Transverse colon (tissue), 4 donors: ENCODE results near the gene GJB3. TPM values are rescaled to one million over a fixed set of nuclear protein-coding genes. Genes with fewer than 3 reads are reported as not detected.

Experiments used
- DNase-seq: peaks from one replicate; pipeline ENCODE4 v3.0.0-alpha.2; 2019
- H3K27ac ChIP-seq, 4 donors: fragments of 200-600 bp; sonication (generic); 2 replicates each; pipeline ENCODE4 v1.5.1; 2016 to 2018; ENCODE audit warnings: inconsistent platforms in 4 of 4
- H3K27me3 ChIP-seq: fragments of 200-600 bp; sonication (generic); 2 replicates; pipeline ENCODE4 v1.5.1; 2017; ENCODE audit warnings: inconsistent platforms
- H3K36me3 ChIP-seq, 4 donors: fragments of 200-600 bp; sonication (generic); 2 replicates each; pipeline ENCODE4 v1.5.1; 2017 to 2019; ENCODE audit warnings: inconsistent platforms in 4 of 4
- H3K4me1 ChIP-seq, 4 donors: fragments of 200-600 bp; sonication (generic); 2 replicates each; pipeline ENCODE4 v1.5.1; 2017 to 2020; ENCODE audit warnings: inconsistent platforms in 4 of 4
- H3K4me3 ChIP-seq, 4 donors: fragments of 200-600 bp; sonication (generic); 1 replicate in 1 of 4; 2 replicates in 3 of 4; pipeline versions ENCODE4 v1.5.1 to v1.6.1; 2017 to 2019; ENCODE audit warnings: inconsistent platforms in 4 of 4
- H3K9me3 ChIP-seq, 2 donors: fragments of 200-600 bp; sonication (generic); 2 replicates each; pipeline ENCODE4 v1.5.1; 2017 to 2019; ENCODE audit warnings: inconsistent platforms in 2 of 2
- EP300 ChIP-seq: sonication (generic); formaldehyde crosslinking; IDR thresholded peaks from one replicate; pipeline ENCODE4 v1.6.1; 2017; ENCODE audit warnings: antibody characterized with exemption, low read depth
- POLR2A ChIP-seq: fragments of 450-650 bp; IDR thresholded peaks from one replicate; pipeline ENCODE4 v1.6.1; 2016; ENCODE audit warnings: antibody characterized with exemption, mild to moderate bottlenecking, moderate library complexity
- POLR2AphosphoS5 ChIP-seq, 3 donors: sonication (generic); formaldehyde crosslinking; IDR thresholded peaks; one replicate each; pipeline ENCODE4 v1.6.1; 2016; ENCODE audit warnings: antibody characterized with exemption in 3 of 3
- WGBS, 2 donors: methylation state at CpG; one replicate each; pipeline ENCODE4 v1.1.5; 2018; ENCODE audit warnings: low coverage in 1 of 2; 5-methylcytosine and 5-hydroxymethylcytosine counted together
- in situ Hi-C, 4 donors: fragments of 200-750 bp; cut with MboI; loops; one replicate each; pipeline versions ENCODE4 v1.15.0 to v1.15.1; 2017; ENCODE audit warnings: low sequenced_read_pairs in 3 of 4, low pct_ligation_motif_present in 1 of 4, low pct_unique_long_range_greater_than_20kb in 1 of 4
- intact Hi-C: fragments of 100-400 bp; cut with DNase I; formaldehyde crosslinking; loops from one replicate; pipeline ENCODE4 v1.15.1; 2023; ENCODE audit warnings: low total_unique reads
- total RNA-seq, 4 donors: library from RNA; depleted of rRNA; stranded (reverse); fragments of >200 nt; gene quantifications; one replicate each; pipeline ENCODE4 v1.1.0, GENCODE V29; 2016
- TF ChIP-seq, protein P1 (sequence below), 5 experiments: fragments of 200-600 bp in 3 of 5; fragments of 450-650 bp in 2 of 5; sonication (generic) in 3 of 5; IDR thresholded peaks; 1 replicate in 2 of 5; 2 replicates in 3 of 5; pipeline ENCODE4 v1.5.1; 2016 to 2017; ENCODE audit warnings: antibody characterized with exemption in 5 of 5, inconsistent platforms in 3 of 5, mild to moderate bottlenecking in 2 of 5, moderate library complexity in 1 of 5

Gene GJB3
- total RNA-seq, 4 donors from 2014 or later: 2.9 to 6.7 TPM; not detected in 2

DNA sequence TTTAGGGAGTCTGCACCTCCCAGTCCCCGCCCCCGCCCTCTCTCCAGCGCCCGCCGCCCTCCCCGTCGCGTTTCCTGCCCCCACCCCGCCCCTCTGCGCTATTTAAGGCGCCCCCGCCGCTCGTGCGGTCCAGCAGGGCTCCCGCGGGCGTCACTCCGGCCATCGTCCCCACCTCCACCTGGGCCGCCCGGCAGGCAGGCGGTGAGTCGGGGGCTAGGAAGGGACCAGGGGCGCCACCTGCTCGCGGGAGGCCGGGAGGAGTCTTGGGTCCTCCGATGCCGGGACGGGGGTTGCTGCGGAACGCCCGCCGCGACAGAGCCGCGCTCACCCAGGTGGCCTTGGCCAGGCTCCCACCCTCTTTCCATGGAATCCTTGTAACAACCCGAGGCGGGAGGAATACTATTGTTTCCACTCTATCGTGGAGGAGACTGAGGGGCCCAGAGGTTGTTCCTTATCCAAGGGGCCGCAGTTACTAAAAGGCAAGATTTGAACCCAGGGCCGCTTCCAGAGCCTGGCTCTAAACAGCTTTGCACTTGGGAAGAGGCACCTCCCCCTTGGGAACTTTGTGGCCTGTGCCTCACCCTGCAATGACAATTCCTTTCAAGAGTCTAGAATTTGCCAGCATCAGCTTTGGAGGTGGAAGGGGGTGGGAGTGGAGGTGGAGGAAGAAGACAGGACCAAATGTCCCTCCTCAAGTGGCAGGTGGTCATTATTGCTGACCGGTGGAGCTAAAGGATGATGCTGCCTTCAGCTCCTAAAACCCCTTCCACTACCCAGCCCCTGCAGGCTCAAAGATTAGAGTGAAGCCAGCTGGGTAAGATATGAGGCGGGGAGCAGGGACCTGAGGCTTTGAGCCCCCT is 12.1 kb downstream of the GJB3 start, which contains the start of gene GJA4:
GJA4 (plus strand) TSS at position 132 of the 860 bp plus-strand sequence. CDS start 1,215 bp downstream, outside the sequence.
- H3K27me3 ChIP-seq: peaks cover 40% of the 10 kb centered on the region
- in situ Hi-C loops: no loop called here
- peak within 1 kb of the TSS in 3 of 4 donors; percentile 7 to 23 (median 8) for H3K4me3 ChIP-seq
- WGBS, 2 donors: 23 to 80% methylated on average over 2 to 32 of the region's 45 CpGs
- peak within 1 kb of the TSS in 1 of 4 donors; percentile 37 for H3K27ac ChIP-seq
- TF ChIP-seq POLR2AphosphoS5 (IDR thresholded peaks at IDR 0.05) (no peak), POLR2A (no peak), EP300 (no peak)
- TF ChIP-seq, protein P1, sequence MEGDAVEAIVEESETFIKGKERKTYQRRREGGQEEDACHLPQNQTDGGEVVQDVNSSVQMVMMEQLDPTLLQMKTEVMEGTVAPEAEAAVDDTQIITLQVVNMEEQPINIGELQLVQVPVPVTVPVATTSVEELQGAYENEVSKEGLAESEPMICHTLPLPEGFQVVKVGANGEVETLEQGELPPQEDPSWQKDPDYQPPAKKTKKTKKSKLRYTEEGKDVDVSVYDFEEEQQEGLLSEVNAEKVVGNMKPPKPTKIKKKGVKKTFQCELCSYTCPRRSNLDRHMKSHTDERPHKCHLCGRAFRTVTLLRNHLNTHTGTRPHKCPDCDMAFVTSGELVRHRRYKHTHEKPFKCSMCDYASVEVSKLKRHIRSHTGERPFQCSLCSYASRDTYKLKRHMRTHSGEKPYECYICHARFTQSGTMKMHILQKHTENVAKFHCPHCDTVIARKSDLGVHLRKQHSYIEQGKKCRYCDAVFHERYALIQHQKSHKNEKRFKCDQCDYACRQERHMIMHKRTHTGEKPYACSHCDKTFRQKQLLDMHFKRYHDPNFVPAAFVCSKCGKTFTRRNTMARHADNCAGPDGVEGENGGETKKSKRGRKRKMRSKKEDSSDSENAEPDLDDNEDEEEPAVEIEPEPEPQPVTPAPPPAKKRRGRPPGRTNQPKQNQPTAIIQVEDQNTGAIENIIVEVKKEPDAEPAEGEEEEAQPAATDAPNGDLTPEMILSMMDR (IDR thresholded peaks at IDR 0.05): no peak
- no peaks in the 10 kb centered on the region for H3K36me3 ChIP-seq
- intact Hi-C loops: no loop called here
- no peak for DNase-seq
- peaks cover 0 to 8% (median 1%) of the 10 kb centered on the region in 4 donors for H3K4me1 ChIP-seq
- no peaks in the 10 kb centered on the region for H3K9me3 ChIP-seq

DNA sequence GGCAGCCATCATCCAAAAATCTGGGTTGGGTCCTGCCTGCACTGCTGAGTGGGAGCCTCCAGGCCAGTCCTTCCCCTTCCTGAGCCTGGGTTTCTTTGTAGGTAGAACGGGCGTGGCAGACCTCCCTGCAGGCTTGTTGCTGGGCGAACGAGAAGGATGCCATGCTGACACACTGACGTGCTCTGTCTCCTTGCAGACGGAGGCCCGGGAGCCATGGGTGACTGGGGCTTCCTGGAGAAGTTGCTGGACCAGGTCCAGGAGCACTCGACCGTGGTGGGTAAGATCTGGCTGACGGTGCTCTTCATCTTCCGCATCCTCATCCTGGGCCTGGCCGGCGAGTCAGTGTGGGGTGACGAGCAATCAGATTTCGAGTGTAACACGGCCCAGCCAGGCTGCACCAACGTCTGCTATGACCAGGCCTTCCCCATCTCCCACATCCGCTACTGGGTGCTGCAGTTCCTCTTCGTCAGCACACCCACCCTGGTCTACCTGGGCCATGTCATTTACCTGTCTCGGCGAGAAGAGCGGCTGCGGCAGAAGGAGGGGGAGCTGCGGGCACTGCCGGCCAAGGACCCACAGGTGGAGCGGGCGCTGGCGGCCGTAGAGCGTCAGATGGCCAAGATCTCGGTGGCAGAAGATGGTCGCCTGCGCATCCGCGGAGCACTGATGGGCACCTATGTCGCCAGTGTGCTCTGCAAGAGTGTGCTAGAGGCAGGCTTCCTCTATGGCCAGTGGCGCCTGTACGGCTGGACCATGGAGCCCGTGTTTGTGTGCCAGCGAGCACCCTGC is 13.2 kb downstream of the GJB3 start:
- no peak overlapping the region for H3K4me3 ChIP-seq
- no peaks in the 10 kb centered on the region for H3K36me3 ChIP-seq
- in situ Hi-C loops: no loop called here
- H3K9me3 ChIP-seq: no peaks in the 10 kb centered on the region
- TF ChIP-seq, protein P1 (IDR thresholded peaks at IDR 0.05): no peak
- TF ChIP-seq POLR2AphosphoS5 (IDR thresholded peaks at IDR 0.05): no peak
- no peak for TF ChIP-seq POLR2A
- TF ChIP-seq EP300: no peak
- H3K4me1 ChIP-seq: peaks cover 0 to 8% (median 1%) of the 10 kb centered on the region in 4 donors
- WGBS, 2 donors: 89% methylated on average over 40 of the region's 40 CpGs; no CpG with 5 or more reads in 1 of the 2 donors
- no peak for DNase-seq
- intact Hi-C loops: no loop called here
- peaks cover 40% of the 10 kb centered on the region for H3K27me3 ChIP-seq
- no peak overlapping the region for H3K27ac ChIP-seq

DNA sequence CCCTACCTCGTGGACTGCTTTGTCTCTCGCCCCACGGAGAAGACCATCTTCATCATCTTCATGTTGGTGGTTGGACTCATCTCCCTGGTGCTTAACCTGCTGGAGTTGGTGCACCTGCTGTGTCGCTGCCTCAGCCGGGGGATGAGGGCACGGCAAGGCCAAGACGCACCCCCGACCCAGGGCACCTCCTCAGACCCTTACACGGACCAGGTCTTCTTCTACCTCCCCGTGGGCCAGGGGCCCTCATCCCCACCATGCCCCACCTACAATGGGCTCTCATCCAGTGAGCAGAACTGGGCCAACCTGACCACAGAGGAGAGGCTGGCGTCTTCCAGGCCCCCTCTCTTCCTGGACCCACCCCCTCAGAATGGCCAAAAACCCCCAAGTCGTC is 13.8 kb downstream of the GJB3 start:
- no peak for DNase-seq
- Histone ChIP-seq H3K4me1 (peaks cover 0 to 8% (median 1%) of the 10 kb centered on the region in 4 donors), H3K4me3 (no peak overlapping the region), H3K27me3 (peaks cover 40% of the 10 kb centered on the region), H3K36me3 (no peaks in the 10 kb centered on the region), H3K27ac (no peak overlapping the region), H3K9me3 (no peaks in the 10 kb centered on the region)
- TF ChIP-seq POLR2AphosphoS5 (IDR thresholded peaks at IDR 0.05) (no peak), POLR2A (no peak), EP300 (no peak)
- TF ChIP-seq, protein P1 (IDR thresholded peaks at IDR 0.05): no peak
- intact Hi-C loops: no loop called here
- 94% methylated on average over 11 of the region's 12 CpGs; no CpG with 5 or more reads in 1 of the 2 donors for WGBS, 2 donors
- in situ Hi-C loops: no loop called here

DNA sequence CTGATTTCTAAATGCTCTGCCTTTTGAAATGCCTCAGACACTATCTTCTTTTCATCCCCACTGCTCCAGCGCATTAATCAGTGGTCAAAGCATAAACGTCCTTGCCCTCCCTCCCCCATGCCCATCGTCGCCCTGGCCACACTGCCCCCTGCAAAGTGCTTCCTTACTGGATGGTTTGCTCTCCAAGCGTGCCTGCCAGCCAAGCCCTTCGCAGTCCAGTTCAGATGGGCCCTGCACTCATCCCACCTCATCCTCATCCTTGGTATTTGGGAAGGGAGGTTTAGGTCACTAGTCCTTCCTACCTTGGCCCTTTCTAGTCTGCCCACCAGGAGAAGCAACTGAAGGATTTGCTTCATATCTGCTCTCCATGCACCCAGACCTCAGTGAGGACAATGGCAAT is 14.9 kb downstream of the GJB3 start:
- Histone ChIP-seq H3K4me3 (no peak overlapping the region), H3K27ac (no peak overlapping the region), H3K36me3 (no peaks in the 10 kb centered on the region), H3K9me3 (no peaks in the 10 kb centered on the region), H3K4me1 (peaks cover 0 to 8% (median 1%) of the 10 kb centered on the region in 4 donors), H3K27me3 (peaks cover 39% of the 10 kb centered on the region)
- no peak for DNase-seq
- in situ Hi-C loops: no loop called here
- 78 to 82% methylated on average over 4 to 6 of the region's 6 CpGs for WGBS, 2 donors
- TF ChIP-seq, protein P1 (IDR thresholded peaks at IDR 0.05): no peak
- TF ChIP-seq POLR2AphosphoS5 (IDR thresholded peaks at IDR 0.05) (no peak), EP300 (no peak), POLR2A (no peak)
- intact Hi-C loops: no loop called here
